Naive thymus-derived CD4-positive, alpha-beta T cell (primary cell): ENCODE results near the gene MSLN. TPM values are rescaled to one million over a fixed set of nuclear protein-coding genes. Genes with fewer than 3 reads are reported as not detected.

Experiments
- ATAC-seq: fragments of 150-1000 bp; cut with Tn5 transposase; 2 replicates; pipeline ENCODE4 v1.10.0; 2021; ENCODE audit warnings: mild to moderate bottlenecking, moderate library complexity
- CTCF ChIA-PET: fragments of 350-600 bp; sonication (Branson Sonifier 250); formaldehyde crosslinking; loops from one replicate; lab custom pipeline; 2021; ENCODE audit warnings: antibody characterized with exemption; lab: Charles Lee
- POLR2A ChIA-PET: fragments of 350-600 bp; sonication (Branson Sonifier 250); formaldehyde crosslinking; loops from one replicate; lab custom pipeline; 2021; ENCODE audit warnings: antibody characterized with exemption, inconsistent platforms; lab: Charles Lee
- DNase-seq, 9 donors: peaks; one replicate each; pipeline versions ENCODE4 v3.0.0 to v3.0.0-alpha.2; 2020 to 2022; ENCODE audit warnings: mixed read lengths in 1 of 9
- H3K27ac ChIP-seq: one replicate; pipeline ENCODE4 v1.7.0; 2013; ENCODE audit warnings: mild to moderate bottlenecking, low read depth, low read length, moderate library complexity
- H3K27me3 ChIP-seq, 2 donors: one replicate each; pipeline ENCODE4 v1.7.0; 2013; ENCODE audit warnings: low read length in 2 of 2, mild to moderate bottlenecking in 2 of 2, moderate library complexity in 2 of 2; ENCODE audit not compliant: control insufficient read depth in 2 of 2, insufficient read depth in 2 of 2
- H3K36me3 ChIP-seq, 3 experiments: 1 replicate in 2 of 3; 2 replicates in 1 of 3; pipeline ENCODE4 v1.7.0; 2013; ENCODE audit warnings: low read length in 3 of 3, mild to moderate bottlenecking in 3 of 3, moderate library complexity in 1 of 3; ENCODE audit not compliant: insufficient read depth in 3 of 3, control insufficient read depth in 2 of 3
- H3K4me1 ChIP-seq, 2 donors: one replicate each; pipeline ENCODE4 v1.7.0; 2013; ENCODE audit warnings: low read length in 2 of 2, mild to moderate bottlenecking in 2 of 2, moderate library complexity in 1 of 2; ENCODE audit not compliant: control insufficient read depth in 2 of 2, insufficient read depth in 2 of 2
- H3K4me3 ChIP-seq: 2 replicates; pipeline ENCODE4 v1.7.0; 2013; ENCODE audit warnings: mild to moderate bottlenecking, low read length
- H3K9me3 ChIP-seq, 3 experiments: 1 replicate in 2 of 3; 2 replicates in 1 of 3; pipeline ENCODE4 v1.7.0; 2013; ENCODE audit warnings: low read length in 3 of 3; ENCODE audit not compliant: control insufficient read depth in 2 of 3
- H3K27ac Mint-ChIP-seq, 9 donors: one replicate each; pipeline ENCODE4 v1.8.0; 2020 to 2022; ENCODE audit warnings: mixed read lengths in 9 of 9, mild to moderate bottlenecking in 8 of 9, moderate library complexity in 5 of 9, inconsistent platforms in 2 of 9
- H3K27me3 Mint-ChIP-seq, 5 donors: one replicate each; pipeline ENCODE4 v1.8.0; 2021 to 2022; ENCODE audit warnings: mixed read lengths in 5 of 5, mild to moderate bottlenecking in 1 of 5
- H3K36me3 Mint-ChIP-seq, 5 donors: one replicate each; pipeline ENCODE4 v1.8.0; 2020 to 2022; ENCODE audit warnings: mixed read lengths in 5 of 5, mild to moderate bottlenecking in 3 of 5, inconsistent platforms in 1 of 5
- H3K4me1 Mint-ChIP-seq, 7 donors: one replicate each; pipeline ENCODE4 v1.8.0; 2020 to 2022; ENCODE audit warnings: mixed read lengths in 7 of 7, mild to moderate bottlenecking in 3 of 7, inconsistent platforms in 1 of 7
- H3K4me3 Mint-ChIP-seq, 10 donors: one replicate each; pipeline ENCODE4 v1.8.0; 2020 to 2022; ENCODE audit warnings: mild to moderate bottlenecking in 10 of 10, mixed read lengths in 10 of 10, moderate library complexity in 6 of 10, inconsistent platforms in 2 of 10
- H3K9me3 Mint-ChIP-seq, 11 donors: one replicate each; pipeline ENCODE4 v1.8.0; 2020 to 2022; ENCODE audit warnings: mixed read lengths in 11 of 11, mild to moderate bottlenecking in 4 of 11, inconsistent platforms in 1 of 11, moderate library complexity in 1 of 11
- intact Hi-C, 2 donors: fragments of 100-400 bp; cut with micrococcal nuclease; formaldehyde crosslinking; loops; one replicate each; pipeline ENCODE4 v1.15.1; 2023
- polyA plus RNA-seq, 2 donors: library from polyadenylated mRNA; unstranded; fragments of 300-500 nt; fragmentation: Illumina TruSeq; gene quantifications; one replicate each; pipeline ENCODE4 v1.2.3, GENCODE V29; 2021
- total RNA-seq, 6 experiments: library from RNA in 5 of 6; stranded (reverse) in 5 of 6; gene quantifications; 1 replicate in 5 of 6; 2 replicates in 1 of 6; pipeline ENCODE4 v1.2.3 and lab custom pipeline; 2021 to 2026

Gene MSLN
- total and polyA plus RNA-seq, 7 experiments from 2014 or later: 0.64 TPM; not detected in 6

- Histone ChIP-seq H3K4me1 (no peaks in the 10 kb centered on the region), H3K9me3 (no peaks in the 10 kb centered on the region), H3K27me3 (no peaks in the 10 kb centered on the region), H3K27ac (no peak overlapping the region), H3K4me3 (no peak overlapping the region), H3K36me3 (no peaks in the 10 kb centered on the region)
- peaks cover 0 to 2% (median 0%) of the 10 kb centered on the region in 11 donors for H3K9me3 Mint-ChIP-seq
- DNase-seq: no peak
- H3K27me3 Mint-ChIP-seq: peaks cover 0 to 8% (median 3%) of the 10 kb centered on the region in 5 donors
- no peak for ATAC-seq
- intact Hi-C loops: no loop called here
- CTCF ChIA-PET: no interaction called here
- peaks cover 0 to 3% (median 0%) of the 10 kb centered on the region in 7 donors for H3K4me1 Mint-ChIP-seq
- no peak overlapping the region for H3K4me3 Mint-ChIP-seq
- no peak overlapping the region for H3K27ac Mint-ChIP-seq
- H3K36me3 Mint-ChIP-seq: peaks cover 0 to 6% (median 0%) of the 10 kb centered on the region in 5 donors
- POLR2A ChIA-PET: no interaction called here
Observed at GRCh38 chr16:800834-801511, 40.4 kb downstream of the MSLN start.

- H3K9me3 ChIP-seq: no peaks in the 10 kb centered on the region
- H3K4me3 Mint-ChIP-seq: no peak overlapping the region
- no peaks in the 10 kb centered on the region for H3K27me3 ChIP-seq
- H3K9me3 Mint-ChIP-seq: peaks cover 0 to 2% (median 0%) of the 10 kb centered on the region in 11 donors
- H3K27ac Mint-ChIP-seq: no peak overlapping the region
- H3K36me3 Mint-ChIP-seq: peaks cover 0 to 6% (median 0%) of the 10 kb centered on the region in 5 donors
- peaks cover 0 to 8% (median 3%) of the 10 kb centered on the region in 5 donors for H3K27me3 Mint-ChIP-seq
- H3K36me3 ChIP-seq: no peaks in the 10 kb centered on the region
- ATAC-seq (no peak), DNase-seq (no peak)
- no peaks in the 10 kb centered on the region for H3K4me1 ChIP-seq
- H3K4me3 ChIP-seq: no peak overlapping the region
- peaks cover 0 to 6% (median 0%) of the 10 kb centered on the region in 7 donors for H3K4me1 Mint-ChIP-seq
- ChIA-PET CTCF (no interaction called here), POLR2A (no interaction called here)
- intact Hi-C loops: no loop called here
- H3K27ac ChIP-seq: no peak overlapping the region
Observed at GRCh38 chr16:801584-802363, 41.2 kb downstream of the MSLN start.

- Mint-ChIP-seq H3K9me3 (peaks cover 0 to 2% (median 0%) of the 10 kb centered on the region in 11 donors), H3K36me3 (peaks cover 0 to 6% (median 0%) of the 10 kb centered on the region in 5 donors), H3K4me3 (no peak overlapping the region), H3K4me1 (peaks cover 0 to 6% (median 0%) of the 10 kb centered on the region in 7 donors), H3K27ac (no peak overlapping the region), H3K27me3 (peaks cover 0 to 8% (median 3%) of the 10 kb centered on the region in 5 donors)
- H3K4me1 ChIP-seq: no peaks in the 10 kb centered on the region
- no peaks in the 10 kb centered on the region for H3K36me3 ChIP-seq
- intact Hi-C loops: no loop called here
- no peaks in the 10 kb centered on the region for H3K9me3 ChIP-seq
- DNase-seq (no peak), ATAC-seq (no peak)
- no peaks in the 10 kb centered on the region for H3K27me3 ChIP-seq
- no peak overlapping the region for H3K27ac ChIP-seq
- POLR2A ChIA-PET: no interaction called here
- CTCF ChIA-PET: no interaction called here
- no peak overlapping the region for H3K4me3 ChIP-seq
Observed at GRCh38 chr16:802461-802860, 41.9 kb downstream of the MSLN start.

GRCh38 chr16:802914-803753 is 42.6 kb downstream of the MSLN start:
- Histone ChIP-seq H3K36me3 (no peaks in the 10 kb centered on the region), H3K4me3 (no peak overlapping the region), H3K4me1 (peaks cover 0 to 3% of the 10 kb centered on the region in 2 donors), H3K27me3 (no peaks in the 10 kb centered on the region), H3K27ac (no peak overlapping the region), H3K9me3 (no peaks in the 10 kb centered on the region)
- intact Hi-C loops: no loop called here
- H3K36me3 Mint-ChIP-seq: peaks cover 0 to 6% (median 0%) of the 10 kb centered on the region in 5 donors
- no peak overlapping the region for H3K4me3 Mint-ChIP-seq
- H3K27me3 Mint-ChIP-seq: peaks cover 0 to 8% (median 3%) of the 10 kb centered on the region in 5 donors
- no peak overlapping the region for H3K27ac Mint-ChIP-seq
- CTCF ChIA-PET: interaction anchor here (0.6 kb wide), 2 partner anchors 14 to 882 kb away, joined by 3 to 4 read pairs; no protein-coding TSS in a partner anchor
- peaks cover 0 to 10% (median 5%) of the 10 kb centered on the region in 7 donors for H3K4me1 Mint-ChIP-seq
- no peak for DNase-seq
- no peaks in the 10 kb centered on the region for H3K9me3 Mint-ChIP-seq
- ATAC-seq: no peak
- POLR2A ChIA-PET: no interaction called here

GRCh38 chr16:803754-804080 is 43.2 kb downstream of the MSLN start:
- ATAC-seq (no peak), DNase-seq (no peak)
- Mint-ChIP-seq H3K36me3 (peaks cover 0 to 4% (median 0%) of the 10 kb centered on the region in 5 donors), H3K27ac (no peak overlapping the region), H3K4me1 (peaks cover 0 to 11% (median 10%) of the 10 kb centered on the region in 7 donors), H3K9me3 (no peaks in the 10 kb centered on the region), H3K4me3 (no peak overlapping the region), H3K27me3 (peaks cover 0 to 5% (median 3%) of the 10 kb centered on the region in 5 donors)
- no peaks in the 10 kb centered on the region for H3K9me3 ChIP-seq
- no peaks in the 10 kb centered on the region for H3K27me3 ChIP-seq
- intact Hi-C loops: no loop called here
- ChIA-PET CTCF (interaction anchor here (0.6 kb wide), 2 partner anchors 14 to 881 kb away, joined by 3 to 4 read pairs; no protein-coding TSS in a partner anchor), POLR2A (interaction anchor here (0.8 kb wide), 1 partner anchor 15 kb away, joined by 3 read pairs; the partner anchor contains the start of genes CHTF18 and RPUSD1)
- H3K36me3 ChIP-seq: no peaks in the 10 kb centered on the region
- H3K4me3 ChIP-seq: no peak overlapping the region
- no peak overlapping the region for H3K27ac ChIP-seq
- peaks cover 0 to 9% of the 10 kb centered on the region in 2 donors for H3K4me1 ChIP-seq
